ENCODE results near the gene ARHGEF10L.

DNA sequence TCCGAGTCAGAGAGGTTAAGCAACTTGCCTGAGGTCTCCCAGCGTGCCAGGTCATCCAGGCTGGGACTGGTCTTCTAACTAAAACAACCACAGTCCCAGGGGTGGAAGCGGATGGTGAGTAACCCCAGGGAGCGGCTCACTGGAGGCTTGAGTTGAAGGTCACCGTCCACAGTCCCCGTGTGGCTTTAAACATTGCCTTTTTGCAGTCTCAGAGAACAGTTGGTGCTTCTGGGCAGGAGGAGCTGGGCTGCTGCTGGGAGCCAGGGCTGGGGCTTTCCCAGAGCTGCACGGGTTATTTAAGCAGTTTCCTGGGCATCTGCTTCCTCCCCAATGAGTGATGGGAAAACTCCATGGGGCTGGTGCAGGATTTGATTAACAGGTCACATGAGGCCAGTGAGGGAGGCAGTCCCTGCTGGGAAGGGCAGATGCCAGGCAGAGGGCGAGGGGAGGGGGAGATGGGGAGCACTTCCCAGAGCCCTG lies 12.3 kb downstream of the ARHGEF10L start:
- TF ChIP-seq, protein P1, sequence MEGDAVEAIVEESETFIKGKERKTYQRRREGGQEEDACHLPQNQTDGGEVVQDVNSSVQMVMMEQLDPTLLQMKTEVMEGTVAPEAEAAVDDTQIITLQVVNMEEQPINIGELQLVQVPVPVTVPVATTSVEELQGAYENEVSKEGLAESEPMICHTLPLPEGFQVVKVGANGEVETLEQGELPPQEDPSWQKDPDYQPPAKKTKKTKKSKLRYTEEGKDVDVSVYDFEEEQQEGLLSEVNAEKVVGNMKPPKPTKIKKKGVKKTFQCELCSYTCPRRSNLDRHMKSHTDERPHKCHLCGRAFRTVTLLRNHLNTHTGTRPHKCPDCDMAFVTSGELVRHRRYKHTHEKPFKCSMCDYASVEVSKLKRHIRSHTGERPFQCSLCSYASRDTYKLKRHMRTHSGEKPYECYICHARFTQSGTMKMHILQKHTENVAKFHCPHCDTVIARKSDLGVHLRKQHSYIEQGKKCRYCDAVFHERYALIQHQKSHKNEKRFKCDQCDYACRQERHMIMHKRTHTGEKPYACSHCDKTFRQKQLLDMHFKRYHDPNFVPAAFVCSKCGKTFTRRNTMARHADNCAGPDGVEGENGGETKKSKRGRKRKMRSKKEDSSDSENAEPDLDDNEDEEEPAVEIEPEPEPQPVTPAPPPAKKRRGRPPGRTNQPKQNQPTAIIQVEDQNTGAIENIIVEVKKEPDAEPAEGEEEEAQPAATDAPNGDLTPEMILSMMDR (IDR thresholded peaks at IDR 0.05) = no peak
- TF ChIP-seq POLR2A (IDR thresholded peaks at IDR 0.05) = no peak
- TF ChIP-seq POLR2AphosphoS5 (IDR thresholded peaks at IDR 0.05; ENCODE audit: insufficient read depth in 1 of 2, low read depth in 1 of 2) = peak; percentile 9 to 28

Measured in vagina (tissue), 2 donors.